SIG-M5 (cell line): ENCODE results near the gene CREG2.
"Not testable (repeated sequence)": the region's sequence is repeated elsewhere in the genome, so short reads cannot be mapped to it uniquely, and the experiment has no call there.

ENCODE experiments used
- DNase-seq: peaks from one replicate; lab custom pipeline; 2025; lab: John Stamatoyannopoulos, UW

The CREG2 gene

DNA sequence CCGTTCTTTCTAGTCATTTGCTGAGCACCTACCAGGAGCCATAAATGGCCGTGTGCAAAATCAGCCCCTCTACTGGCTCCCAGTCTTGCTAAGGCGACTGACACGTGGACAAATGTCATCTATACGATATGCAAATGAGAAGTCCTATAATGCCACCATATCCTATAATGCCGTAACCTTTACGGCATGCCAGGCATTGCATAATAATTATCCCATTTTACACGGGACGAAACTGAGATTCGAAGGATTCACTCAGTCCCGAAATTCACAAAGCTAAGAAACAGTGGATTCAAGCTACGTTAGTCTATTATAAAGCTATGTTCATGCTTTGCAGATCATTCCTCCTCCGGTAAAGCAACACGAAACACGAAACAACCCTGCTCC, 44.7 kb downstream of the CREG2 start:
- no peak for DNase-seq

DNA sequence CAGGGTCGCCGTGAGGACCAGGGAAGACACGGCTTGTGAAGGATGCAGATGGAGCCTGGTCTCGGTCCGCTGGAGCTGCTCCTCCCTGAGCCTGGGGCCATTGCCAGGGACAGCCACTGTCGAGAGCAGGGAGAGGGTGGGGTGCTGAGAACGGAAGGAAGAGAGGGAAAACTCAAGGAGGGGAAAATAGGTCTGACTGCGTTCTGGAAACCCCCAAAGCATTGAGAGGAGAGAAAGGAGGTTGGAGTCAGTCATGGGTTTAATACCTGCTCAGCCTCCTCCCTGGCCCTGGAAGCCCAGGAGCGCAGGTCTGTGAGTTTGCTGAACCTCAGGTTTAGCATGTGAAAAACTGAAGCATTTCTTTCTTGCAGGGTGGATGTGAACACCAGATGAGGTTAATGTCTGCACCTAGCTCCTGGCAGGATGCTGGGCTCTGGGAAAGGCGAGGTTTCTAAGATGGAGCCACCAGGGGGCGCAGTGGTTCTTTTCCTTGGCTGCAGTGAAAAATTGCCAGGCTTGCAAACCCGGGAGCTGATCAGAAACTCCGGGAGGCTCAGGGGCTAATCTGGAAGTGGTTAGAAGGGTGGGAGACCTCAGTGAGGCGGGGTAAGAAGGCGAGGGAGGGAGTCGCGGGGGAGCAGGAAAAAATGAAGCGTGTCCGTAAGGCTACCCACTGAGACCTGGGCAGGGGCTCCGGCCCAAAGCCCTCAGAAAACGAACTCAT, 45.2 kb downstream of the CREG2 start:
- DNase-seq: no peak

DNA sequence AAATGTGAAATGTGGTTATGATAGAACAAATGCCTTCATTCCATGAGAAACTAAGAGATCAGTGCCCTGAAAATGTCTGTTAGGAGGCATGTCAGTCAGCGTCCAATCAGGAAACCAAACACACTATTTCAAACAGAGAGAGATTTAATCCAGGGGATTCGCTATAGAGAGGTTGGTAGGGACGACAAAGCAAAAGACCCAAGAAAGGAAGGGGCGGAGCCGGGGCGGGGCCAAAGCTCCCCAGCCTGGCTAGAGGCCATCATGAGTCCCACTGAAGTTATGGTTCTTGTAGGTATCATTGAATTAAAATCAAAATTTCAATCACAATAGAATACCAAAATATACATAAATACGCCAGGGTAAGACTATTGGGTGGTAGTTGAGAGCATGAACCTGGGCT, 45.9 kb downstream of the CREG2 start:
- no peak for DNase-seq

DNA sequence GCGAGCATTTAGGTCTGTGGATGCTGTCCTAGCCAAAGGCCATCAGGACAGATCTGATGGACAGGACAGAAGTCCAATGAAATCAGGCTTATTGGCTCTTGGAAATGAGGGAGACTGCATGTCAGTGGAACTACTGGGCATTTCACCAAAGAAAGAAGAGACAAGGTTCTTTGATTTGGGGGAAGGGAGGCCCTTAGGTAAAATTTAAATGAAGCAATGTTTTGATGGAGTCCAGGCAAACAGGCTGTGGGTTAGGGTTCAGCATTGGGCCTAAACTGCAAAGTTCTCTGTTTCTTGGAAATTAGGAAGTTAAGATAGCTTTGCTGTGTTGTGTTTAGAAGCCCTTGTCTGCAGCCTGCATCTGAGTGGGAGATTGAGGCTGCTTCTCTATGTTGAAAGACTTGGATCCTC, 47.2 kb downstream of the CREG2 start:
- no peak for DNase-seq

DNA sequence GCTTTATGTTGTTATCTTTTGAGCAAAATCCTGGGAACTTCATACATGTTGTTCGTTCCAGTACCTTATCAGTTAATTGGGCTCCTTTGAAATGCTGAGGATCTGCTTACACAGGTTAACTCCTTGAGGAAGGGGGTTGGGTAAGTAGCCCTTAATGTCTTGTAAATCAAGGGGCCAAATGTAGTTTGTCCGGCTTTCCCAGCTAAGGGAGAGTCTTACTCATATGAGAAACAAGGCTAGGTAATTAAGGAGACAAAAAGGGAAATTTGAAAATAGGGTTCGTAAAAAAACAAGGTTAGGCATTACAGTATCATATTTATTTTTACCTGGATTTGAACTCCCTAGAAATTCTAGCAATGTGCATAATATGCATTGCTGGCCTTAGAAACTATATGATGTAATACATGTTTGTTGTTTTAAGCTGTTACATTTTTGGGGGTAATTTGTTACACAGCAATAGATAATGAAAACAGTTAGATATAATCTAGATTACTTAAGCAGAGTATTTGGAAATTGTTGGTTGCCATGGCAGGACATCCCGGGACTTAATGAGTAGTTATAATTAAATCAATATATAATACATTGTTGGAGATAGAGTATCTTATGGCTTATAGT, 47.9 kb downstream of the CREG2 start:
- no peak for DNase-seq

DNA sequence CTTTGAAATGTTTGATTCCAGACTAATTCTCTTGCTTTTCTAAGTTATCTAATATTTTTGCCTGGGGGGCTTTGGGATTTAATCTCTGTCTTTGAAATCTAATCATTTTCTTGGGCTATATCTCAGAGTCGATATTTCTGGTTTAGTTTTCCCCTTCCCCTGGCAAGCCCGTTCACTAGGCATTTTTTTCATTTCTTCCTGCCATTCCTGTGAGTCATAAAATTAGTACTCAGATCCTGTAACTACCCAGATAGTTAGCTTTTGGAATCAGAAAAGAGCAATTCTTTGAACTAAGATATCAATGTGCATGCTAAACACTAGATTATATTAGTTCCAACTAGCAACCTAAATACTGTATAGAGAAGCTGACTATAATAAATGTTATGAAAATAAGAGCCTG, 49.4 kb downstream of the CREG2 start:
- no peak for DNase-seq

DNA sequence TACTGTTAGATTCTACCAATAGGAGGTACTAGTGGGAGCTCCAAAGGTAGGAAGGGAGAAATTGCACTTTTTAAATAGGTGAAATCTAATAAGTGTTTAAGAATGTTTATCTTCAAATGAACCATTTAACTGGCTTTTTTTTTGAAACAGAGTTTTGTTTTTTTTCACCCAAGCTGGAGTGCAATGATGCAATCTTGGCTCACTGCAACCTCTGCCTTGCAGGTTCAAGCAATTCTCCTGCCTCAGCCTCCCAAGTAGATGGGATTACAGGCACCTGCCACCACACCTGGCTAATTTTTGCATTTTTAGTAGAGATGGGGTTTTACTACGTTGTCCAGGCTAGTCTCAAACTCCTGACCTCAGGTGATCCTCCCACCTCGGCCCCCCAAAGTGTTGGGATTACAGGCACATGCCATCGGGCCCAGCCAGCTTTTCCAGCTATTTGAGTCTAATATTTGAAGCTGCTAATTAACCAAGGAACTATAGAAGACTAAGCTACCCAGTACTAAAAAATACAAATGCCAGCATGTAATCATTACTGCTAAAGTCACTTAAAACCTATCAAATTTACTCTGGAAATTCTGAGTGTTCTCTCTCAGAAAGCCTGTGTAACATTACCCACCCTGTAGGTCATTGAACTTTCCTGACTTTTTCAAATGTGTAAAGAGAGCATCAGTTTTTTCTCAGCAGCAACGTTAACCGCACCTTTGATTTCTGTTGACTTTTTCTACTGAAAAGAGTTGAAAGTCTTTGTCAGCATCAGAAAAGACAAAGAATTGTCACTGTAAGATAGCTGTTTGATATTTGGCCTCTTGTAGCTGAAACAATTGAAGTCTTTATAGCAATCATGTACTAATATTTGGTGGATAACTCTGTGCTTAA, 54.2 kb downstream of the CREG2 start:
- DNase-seq: no peak

DNA sequence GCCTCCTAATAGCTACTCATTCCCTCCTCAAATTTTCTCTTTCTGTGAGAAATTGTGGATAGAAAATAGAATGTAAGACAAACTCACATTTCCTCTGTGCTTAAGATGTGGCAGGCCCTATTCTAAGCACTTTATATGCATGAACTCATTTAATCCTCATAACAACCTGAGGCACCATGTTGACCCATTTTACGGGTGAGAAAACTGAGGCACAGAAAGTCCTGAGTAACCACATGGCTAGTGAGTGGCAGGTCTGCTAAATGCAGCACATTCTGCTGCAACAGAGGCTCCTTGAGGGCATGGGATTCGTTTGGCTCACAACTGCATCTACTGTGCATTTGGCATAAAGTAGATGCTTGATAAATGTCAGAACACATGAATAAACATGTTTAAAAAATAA, 56.1 kb downstream of the CREG2 start:
- no peak for DNase-seq

DNA sequence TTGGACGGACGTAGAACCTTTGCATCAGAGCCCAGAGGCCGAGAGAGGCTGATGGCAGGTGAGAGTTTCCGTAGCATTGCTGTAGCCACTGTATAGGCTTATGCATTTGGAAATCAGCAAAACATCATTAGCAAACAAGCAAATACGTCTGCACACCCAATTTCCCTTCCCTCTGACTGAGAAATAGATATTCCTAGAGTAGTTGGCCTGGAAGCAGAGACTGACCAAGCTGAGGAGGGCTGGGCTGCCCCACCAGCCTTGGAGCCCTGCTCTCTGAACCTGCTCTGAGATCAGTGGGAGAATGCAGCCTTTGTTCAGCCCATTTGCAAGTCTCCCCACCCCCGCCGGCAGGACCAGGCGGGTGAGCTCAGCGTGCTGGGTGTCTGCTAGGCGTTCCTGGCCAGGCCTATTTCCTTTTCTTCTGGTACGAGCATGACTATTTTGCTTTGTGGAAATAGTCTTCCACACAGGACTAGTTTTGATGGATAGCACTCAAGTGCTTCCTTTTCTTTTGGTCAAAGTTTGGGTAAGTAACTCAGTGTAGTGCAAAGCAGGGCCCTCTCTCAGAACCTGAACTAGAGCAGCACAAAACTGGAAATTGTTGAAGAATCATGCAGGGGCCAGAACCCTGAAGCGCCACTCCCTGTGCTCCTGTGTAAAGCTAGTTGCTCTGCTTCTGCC, 56.9 kb downstream of the CREG2 start:
- DNase-seq: no peak

DNA sequence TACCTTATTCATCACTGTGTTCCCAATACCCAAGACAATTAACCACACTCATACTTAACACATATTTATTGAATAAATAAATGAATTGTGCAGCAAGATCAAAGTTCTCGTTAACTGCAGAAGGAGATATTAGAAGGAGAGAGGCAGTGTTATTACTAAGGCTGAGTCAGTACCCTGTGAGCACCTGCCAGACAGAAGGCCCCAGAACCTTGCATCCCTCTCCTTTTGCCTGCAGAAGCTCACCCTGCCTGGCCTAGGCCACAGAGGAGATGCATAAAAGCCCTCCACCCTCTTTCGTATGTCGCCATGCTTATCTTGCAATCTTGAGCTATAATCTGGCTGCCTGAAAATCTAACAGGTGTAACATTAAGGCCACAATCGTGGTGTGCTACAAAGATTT, 58.3 kb downstream of the CREG2 start:
- DNase-seq: no peak

DNA sequence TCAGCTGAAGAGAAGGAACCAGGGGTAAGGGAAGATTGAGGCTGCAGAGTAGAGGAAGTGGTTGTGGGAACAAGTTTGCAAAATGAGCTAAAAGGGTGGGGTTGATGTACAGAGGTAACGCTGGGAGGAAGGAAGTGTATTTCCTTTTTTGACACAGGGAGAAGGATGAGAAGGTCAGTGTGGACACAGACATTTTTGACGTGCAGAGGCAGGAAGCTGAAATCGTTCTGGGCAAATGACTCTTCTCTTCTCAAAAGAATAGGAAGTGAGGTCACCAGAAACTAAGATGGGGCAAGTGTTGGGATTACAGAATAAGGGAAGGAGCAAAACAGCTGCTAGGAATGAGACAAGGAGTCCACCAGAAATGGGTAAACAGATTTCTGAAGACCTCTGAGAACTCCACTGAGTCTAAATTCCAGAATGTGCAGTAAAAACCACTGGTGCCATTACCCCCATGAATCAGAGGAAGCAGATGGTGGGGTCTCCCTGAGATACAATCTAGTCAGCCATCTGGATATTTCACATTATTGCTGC, 58.8 kb downstream of the CREG2 start:
- DNase-seq: peak; percentile 89

DNA sequence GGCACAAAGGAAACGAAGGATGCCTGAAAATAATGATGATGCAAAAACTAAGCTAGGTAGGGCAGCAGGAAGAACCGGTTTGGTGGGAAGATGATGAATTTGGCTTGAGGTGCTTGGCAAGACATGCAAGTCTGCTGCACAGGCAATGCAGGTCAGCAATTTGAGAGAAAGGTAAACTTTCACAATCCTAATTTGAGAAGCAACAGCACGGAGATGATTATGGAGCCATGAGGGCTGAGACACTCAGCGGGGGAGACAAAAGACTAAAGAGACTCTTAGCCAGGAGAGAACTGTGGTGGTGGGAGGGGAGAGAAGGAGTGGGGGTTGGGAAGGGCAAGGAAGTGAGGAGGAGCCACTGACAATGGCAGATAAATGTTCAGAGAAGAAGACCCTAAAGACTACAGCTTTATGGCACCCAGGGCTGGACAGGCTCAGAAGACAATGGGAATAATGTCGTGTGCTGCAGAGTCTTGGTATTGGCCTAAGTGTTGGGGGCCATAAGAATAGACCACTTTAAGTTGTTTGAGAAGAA, 59.4 kb downstream of the CREG2 start:
- DNase-seq: no peak

DNA sequence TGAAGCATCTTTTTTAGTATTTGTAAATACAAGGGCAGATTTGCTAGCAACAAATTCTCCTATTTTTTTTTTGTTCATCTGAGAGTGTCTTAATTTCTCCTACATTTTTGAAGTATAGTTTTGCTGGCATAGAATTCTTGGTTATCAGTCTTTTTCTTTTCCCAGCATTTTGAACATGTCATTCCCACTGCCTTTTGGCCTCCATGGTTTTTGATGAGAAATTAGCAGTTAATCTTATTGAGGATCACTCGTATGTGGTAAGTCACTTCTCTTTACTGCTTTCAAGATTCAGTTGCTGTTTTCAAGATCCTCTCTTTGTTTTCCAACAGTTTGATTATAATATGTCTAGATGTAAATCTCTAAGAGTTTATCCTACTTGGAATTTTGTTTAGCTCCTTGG, 61.9 kb downstream of the CREG2 start:
- no peak for DNase-seq

DNA sequence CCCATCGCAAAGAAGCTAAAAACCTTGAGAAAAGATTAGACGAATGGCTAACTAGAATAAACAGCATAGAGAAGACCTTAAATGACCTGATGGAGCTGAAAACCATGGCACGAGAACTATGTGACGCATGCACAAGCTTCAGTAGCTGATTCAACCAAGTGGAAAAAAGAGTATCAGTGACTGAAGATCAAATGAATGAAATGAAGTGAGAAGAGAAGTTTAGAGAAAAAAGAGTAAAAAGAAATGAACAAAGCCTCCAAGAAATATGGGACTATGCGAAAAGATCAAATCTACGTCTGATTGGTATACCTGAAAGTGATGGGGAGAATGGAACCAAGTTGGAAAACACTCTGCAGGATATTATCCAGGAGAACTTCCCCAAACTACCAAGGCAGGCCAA, 70.7 kb downstream of the CREG2 start:
- DNase-seq: not testable (repeated sequence)

DNA sequence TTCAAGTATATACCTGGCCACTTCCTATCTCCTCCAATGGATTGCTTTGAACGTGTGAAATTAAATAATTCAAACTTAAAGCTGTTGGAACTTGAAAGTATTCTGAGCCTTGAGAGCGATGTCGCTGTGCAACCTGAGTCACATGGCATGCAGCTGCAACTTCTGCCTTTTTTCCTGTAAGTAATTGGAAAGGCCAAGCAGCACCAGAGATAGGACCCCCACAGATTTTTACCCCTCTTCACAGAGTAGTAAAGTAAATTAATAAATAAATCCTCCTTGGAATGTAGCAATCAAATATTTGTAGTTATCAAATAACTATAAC, 75.6 kb downstream of the CREG2 start:
- no peak for DNase-seq

DNA sequence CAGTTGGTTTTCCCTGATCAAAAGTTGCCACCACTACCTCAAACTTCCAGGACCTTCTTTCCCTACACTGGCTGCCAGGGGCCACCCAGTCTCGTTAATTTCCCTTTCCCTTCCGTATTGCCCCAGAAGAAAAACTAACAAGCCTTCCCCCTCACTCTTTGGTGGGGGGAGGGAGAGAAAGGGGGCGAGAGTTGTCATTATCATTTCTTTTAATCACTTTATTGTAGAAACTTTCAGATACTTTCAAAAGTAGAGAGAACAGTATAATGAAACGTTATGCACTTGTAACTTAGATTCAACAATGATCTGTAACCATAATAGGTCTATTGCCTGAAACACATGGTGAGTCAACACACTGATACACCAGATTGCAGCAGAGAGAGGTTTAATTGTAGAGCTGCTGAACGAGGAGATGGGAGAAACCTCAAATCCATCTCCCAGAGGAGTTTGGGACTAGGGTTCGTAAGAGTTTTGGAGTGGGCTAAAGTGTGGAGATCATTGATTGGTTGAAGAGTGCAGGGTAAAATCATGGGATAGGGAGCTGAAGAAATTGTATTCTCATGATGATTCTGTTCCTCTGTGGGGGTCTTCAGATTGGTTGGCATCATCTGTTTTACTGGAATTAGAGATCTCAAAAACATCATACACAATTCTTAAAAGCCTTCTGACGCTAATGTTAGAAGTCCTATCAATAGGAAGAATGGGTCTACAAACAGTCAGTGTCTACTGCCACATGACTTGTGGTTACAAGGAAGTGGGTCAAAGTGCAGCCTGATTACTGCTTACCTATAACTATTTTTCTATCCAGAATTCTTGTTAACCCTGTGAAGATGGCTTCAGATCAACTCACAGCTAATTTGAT, 76.2 kb downstream of the CREG2 start:
- DNase-seq: no peak

DNA sequence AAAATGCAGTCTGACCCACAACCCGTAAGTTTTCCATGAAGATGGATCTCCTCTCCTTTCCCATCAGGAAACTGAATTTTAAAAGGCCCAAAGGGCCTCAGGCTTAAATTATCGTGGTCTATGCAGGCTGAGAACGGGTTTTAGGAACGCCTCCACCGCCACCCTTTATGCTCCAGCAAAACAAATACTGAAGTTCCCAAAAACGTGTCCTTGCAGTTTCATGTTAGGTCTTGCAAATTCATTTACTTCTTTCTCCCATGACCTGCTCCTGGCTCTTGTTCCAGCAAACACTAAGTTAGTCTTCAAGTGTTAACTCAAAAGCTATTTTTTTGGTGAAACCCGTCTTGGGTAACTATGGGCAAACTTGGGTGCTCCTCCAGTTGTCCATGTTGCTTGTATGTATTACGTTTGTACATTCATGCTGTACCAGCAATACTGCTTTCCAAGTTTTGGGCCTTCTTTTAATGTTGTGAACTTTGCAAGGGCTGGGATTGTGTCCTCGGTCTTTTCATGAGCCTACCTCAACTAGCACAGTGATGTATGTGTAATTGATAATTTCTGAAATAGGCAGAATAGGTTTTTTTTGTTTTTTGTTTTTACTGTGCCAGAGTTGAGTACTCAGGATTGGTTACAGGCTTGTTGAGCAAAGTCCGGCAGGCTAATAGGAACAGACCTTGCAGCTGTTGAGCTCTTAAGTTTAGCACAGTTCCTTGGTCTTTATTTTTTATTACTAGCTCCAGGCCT, 77.0 kb downstream of the CREG2 start:
- DNase-seq: no peak

DNA sequence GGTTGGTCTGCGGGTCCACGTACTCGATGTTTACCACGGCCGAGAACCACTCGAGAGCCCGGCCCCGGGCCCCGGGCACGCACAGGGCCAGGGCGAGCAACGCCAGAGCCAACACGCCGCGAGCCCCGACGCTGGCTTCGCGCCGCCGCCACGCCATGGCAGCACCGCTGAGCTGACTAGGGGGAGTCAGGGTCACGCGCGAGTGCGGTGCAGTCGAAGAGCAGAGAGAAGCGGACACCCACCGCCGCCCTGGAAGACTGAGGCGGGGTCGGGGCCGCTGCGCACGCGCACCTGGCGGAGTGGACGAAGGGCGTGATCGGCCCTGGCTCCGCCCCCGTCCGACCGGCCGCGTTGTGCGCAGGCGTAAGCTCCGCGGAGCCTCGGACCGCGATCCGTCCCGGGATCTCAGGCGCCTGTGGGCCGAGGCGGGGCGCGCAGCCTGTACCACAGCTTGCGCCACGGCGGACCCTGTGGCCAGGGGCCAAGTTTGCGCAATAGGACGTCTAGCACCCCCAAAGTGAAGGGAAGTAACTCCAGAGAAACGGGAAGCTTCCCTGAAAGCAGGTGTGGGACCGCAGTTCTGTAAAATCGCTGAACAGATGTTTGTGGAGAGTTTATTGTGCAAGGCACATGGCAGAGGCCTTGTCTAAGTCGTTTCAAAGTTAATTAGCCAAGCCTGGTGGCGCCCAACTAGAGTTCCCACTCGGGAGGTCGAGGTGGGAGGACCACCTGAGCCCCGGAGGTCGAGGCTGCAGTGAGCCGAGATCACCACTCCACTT, 78.7 kb downstream of the CREG2 start, which contains the start of gene RNF149:
Gene RNF149, minus strand, starts transcription at position 270 of the 779 bp plus-strand sequence. Its CDS starts 113 bp downstream, at position 157.
- peak; percentile 96 for DNase-seq

DNA sequence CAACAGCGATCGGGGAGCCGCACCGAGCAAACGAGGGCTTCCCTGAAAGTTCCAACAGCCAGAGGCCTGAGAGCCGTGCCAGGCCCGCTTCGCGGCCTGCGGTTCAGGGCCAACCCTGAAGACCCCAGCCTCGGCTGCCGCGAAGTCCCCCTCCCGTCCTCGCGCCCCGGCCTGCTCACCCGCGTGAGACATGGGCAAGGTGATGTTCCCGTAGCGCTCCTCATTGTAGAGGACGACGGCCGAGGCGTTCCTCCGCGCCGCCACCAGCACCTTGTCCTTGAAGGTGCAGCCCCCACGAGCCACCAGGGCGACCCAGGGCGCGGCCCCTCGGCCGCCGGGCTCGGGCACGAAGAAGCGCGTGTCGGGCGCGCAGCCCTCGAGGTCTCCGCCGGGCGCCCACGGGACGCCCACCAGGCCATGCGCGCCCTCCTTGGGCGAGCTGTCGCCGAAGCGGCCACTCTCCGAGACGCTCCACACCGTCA, 79.3 kb downstream of the CREG2 start:
- no peak for DNase-seq
